Caki2 (cell line): ENCODE results near the gene TUT7. TPM values are rescaled to one million over a fixed set of nuclear protein-coding genes. Genes with fewer than 3 reads are reported as not detected.
A peak's percentile ranks its signal among the peaks of the same experiment; 100 is the strongest.

ENCODE experiments used
- DNase-seq: peaks from one replicate; pipeline ENCODE4 v3.0.0-alpha.2; 2015; ENCODE audit warnings: low read depth
- in situ Hi-C: cut with HindIII; loops from 2 replicates; pipeline ENCODE4 v1.10.0; 2016; ENCODE audit warnings: low sequenced_read_pairs, low pct_unique_long_range_greater_than_20kb, mixed read lengths
- total RNA-seq: library from RNA; depleted of rRNA; stranded (reverse); fragments of >200 nt; shearing (Covaris generic); gene quantifications from 2 replicates; pipeline ENCODE4 v1.2.3, GENCODE V29; 2014; ENCODE audit warnings: low replicate concordance

Gene TUT7
- total RNA-seq, 1 experiment from 2014 or later: 8.8 TPM

DNA sequence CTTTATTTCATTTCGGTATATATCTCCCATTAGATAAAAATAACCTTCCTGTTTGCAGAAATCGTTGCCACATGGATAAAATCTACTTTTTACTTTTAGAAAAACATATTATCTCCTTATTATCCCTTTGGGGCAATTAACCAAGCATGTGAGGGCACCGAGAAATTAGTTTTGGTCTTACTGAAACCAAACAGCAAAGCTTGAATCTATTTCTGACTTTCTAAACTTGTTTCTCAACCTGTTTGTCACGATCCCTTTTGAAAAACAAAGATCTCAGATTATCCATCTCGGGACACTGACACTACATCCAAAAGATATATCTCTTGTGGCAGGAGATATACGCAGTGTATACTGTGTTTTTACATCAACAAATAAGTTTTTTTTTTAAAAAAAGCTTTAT lies 2.3 kb downstream of the TUT7 start:
- in situ Hi-C loops: no loop called here
- no peak for DNase-seq

DNA sequence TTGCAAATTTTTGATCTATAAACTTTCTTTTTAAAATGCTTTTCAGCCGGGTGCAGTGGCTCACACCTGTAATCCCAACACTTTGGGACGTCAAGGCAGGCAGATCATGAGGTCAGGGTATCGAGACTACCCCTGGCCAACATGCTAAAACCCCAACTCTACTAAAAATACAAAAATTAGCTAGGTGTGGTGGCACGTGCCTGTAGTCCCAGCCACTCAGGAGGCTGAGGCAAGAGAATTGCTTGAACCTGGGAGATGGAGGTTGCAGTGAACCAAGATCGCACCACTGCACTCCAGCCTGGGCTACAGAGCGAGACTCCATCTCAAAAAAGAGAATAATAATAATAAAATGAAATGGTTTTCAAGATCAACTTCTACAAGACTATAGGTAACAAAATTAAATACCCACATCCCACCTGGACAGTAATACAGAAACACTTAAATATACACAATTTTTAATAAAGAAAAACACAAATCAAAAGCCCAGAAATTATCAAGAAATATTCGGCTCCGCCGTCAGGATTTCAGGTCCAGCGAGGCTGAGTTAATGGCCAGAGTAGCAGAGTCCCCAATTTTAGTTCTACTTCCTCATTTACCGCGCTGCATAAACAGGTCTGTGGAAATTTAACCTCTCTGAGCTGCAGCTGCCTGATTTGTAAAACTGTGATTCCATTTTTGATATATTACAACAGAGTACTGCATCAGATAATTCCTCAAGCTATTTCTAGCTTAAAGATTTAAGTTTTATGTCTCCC lies 4.0 kb downstream of the TUT7 start:
- in situ Hi-C loops: no loop called here
- DNase-seq: no peak

- no peak for DNase-seq
- in situ Hi-C loops: no loop called here
Measured at GRCh38 chr9:86349271-86349670, 4.9 kb downstream of the TUT7 start.

GRCh38 chr9:86347991-86348390 lies 6.2 kb downstream of the TUT7 start:
- no peak for DNase-seq
- in situ Hi-C loops: no loop called here

DNA sequence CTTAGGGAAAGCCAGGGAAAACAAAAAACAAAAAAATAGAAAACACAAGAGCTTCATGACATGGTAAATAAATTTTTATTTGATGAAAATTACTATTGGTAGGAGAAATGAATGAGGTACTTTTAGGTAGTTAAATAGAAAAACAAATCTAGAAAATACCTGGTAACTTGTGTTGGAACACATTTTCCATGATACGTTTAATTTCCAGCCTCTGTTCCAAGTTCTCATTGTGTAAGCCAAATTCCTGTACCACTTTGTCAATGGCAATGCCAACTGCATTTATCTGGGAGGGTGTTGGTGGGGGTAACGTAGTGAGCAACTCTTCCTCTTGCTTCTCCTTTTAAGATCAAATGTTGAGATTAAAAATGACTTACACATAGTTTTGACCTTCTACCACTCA lies 9.4 kb downstream of the TUT7 start:
- DNase-seq: no peak
- in situ Hi-C loops: no loop called here

DNA sequence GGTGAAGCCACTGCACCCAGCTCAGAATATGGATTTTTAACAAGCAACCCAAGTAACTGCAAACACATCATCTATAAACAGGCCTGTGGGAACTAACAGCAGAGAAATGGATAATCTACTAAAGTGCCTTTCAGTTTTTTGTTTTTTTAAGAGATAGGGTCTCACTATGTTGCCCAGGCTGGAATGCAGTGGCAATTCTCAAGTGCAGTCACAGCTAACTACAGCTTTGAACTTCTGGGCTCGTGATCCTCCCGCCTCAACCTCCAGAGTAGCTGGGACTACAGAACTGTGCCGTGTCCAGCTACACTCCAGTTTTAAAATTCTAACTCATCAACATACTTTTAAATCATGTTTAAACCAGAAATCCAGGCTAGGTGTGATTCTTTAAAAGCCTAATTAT lies 11.9 kb downstream of the TUT7 start:
- no peak for DNase-seq
- in situ Hi-C loops: no loop called here

DNA sequence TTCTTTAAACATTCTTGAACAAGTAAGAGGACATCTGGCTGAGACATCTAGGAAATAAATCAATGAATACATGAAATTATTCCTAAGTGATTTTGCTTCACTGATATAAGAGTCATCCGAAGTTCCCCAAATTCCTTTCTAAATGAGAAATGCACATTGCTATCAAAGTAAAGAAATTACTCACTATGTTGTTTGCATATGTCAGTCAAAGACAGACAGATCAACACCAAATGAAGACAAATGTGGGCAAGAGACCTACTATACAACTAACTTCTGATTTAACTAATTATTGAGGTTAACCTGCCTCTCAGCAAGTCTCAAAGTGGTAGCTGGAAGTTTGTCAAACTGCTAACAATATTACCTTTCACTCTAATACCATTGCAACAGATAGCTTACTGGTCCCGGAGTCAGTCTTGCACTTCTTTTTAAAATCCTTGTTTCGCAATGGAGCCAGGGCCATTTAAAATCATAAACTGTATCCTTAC lies 13.2 kb downstream of the TUT7 start:
- peak; percentile 50 for DNase-seq

DNA sequence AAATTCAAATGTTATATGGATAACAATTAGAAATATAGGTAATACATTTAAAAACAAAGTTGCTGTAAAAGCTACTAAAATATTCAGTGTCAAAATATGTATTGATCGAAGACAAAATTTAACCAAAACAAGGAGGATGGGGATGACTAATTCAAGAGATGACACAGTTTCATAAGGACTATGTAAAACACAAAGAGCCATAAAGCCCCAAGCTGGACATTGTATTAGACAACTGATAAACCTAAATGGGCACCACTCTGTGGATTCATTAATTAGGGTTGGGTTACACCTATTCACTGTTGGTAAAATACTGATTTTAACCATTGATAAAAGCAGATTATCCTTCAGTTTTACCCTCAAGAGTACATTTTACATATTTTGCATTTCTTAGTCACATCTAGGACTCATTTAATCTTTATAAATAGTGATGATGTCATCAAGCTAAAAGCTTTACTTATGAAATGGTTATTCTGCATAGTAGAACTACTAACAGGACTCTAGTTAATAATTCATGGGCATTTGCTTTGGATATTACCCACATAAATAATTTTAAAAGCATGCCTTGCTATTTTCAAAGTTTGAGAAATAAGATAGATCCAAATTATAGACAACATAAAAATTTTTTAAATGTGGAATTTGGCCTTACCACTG lies 13.7 kb downstream of the TUT7 start:
- DNase-seq: no peak
- in situ Hi-C loops: no loop called here

More for the DNA sequence above, 13.2 kb downstream of the TUT7 start:
- in situ Hi-C loops: no loop called here

DNA sequence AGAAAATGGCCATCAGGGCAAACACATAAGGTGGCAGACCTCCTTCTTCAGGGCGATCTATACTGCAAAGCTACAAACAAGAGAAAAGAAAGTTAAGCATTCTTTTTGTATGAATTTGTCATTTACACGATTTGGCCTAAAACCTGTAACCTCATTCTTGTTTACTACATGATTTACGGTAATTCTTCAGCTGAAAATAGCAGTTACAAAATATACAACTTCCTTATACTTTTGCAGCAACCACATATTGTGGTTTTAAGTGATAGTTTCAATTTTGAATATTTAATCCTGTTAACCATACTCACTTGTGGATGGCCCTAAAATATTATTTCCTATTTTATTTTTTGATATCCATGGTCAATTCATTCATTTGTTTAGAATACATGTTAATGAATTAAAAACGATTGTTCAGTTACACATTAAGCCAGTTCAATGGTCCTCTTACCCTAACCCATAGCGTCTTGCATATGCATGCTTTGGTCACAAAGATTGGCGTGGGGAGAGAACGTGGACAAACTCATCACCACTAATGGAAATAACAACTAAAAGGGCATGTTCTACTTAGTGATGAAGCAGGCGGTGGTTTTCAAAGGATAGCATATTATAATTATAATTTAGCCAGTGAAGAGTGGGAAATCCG lies 16.6 kb downstream of the TUT7 start:
- in situ Hi-C loops: no loop called here
- no peak for DNase-seq

DNA sequence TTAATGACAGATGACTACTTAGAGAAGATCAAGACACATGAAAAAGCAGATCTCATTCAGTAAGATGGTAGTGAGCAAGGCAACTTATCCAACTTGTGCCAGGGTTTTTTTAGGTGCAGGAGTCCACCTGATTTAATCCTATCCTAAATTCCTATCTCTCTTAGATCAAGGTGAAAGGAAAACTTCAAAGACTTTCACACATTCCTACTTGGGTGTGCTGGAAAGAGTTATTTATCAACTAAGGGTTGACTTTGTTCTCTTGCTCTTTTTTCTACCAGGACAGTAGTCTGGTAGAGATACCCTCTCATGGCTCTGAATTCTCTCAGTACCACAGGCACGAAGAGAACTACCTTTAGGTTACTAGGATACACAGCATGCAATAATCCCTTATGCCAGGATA lies 18.2 kb downstream of the TUT7 start:
- no peak for DNase-seq
- in situ Hi-C loops: no loop called here

DNA sequence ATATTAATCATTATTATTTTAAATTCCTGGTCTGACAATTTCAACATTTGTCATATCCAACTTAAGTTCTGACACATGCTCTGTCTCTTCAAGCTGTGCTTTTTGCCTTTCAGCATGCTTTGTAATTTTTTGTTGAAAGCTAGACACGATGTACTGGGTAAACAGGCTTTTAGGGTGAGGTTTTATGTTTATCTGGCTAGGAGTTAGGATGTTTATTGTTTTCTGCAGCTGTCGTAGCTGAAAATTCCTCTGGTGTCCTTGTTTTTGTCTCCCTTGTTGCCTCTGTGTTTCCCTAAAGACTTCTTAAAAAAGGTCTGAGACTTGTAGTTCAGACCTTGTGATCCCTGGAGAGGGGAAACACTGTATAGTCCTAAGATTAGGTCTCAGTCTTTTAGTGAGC lies 20.6 kb downstream of the TUT7 start:
- in situ Hi-C loops: no loop called here
- no peak for DNase-seq

GRCh38 chr9:86330186-86330585 lies 24.0 kb downstream of the TUT7 start:
- in situ Hi-C loops: no loop called here
- no peak for DNase-seq

- DNase-seq: no peak
- in situ Hi-C loops: no loop called here
Measured at GRCh38 chr9:86329649-86330048, 24.6 kb downstream of the TUT7 start.

GRCh38 chr9:86328156-86328555 lies 26.1 kb downstream of the TUT7 start:
- in situ Hi-C loops: no loop called here
- no peak for DNase-seq

DNA sequence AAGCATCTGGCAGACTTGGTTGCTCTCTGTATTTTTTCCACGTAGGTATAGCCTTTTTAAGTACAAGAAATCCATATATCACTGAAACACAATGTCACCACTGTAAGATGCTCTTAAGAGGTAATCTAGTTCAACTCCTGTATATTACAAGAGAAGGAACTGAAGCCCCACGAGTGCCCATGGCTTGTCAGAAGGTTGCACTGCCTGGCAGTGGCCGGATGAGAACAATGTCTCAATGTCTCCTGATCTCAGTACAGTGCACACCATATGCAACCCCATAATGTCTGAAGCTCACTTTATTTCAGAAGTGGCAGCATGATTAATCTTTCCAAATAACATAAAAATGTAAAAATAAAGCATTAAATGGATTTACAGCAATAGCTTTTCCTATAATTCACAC lies 27.7 kb downstream of the TUT7 start:
- no peak for DNase-seq
- in situ Hi-C loops: no loop called here

DNA sequence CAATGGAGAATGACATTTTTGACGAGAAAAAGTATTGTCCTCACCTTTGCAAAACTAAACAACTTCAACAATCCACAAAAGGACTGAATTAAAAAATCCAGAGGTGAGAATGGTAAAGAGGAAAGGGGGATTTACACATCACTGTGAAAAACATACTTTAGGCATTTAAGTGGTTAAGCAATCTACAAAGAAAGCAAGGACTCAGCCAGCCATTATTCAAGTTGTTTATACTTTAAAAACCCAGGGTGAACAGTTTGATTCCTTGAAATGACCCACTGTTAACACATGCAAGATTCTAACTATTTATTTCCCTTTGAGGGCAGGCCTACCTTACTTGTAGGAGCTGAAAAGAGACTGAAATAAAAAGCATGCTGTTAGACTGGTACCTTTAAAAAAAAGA lies 29.3 kb downstream of the TUT7 start:
- in situ Hi-C loops: no loop called here
- no peak for DNase-seq

GRCh38 chr9:86324308-86324707 lies 29.9 kb downstream of the TUT7 start:
- no peak for DNase-seq
- in situ Hi-C loops: no loop called here

- in situ Hi-C loops: no loop called here
- no peak for DNase-seq
Measured at GRCh38 chr9:86322973-86323644, 31.1 kb downstream of the TUT7 start.

- in situ Hi-C loops: no loop called here
Measured at GRCh38 chr9:86321373-86321772, 32.8 kb downstream of the TUT7 start.

More at GRCh38 chr9:86321373-86321772, 32.8 kb downstream of the TUT7 start:
- DNase-seq: peak; percentile 8
